AG10803 (cell line): Measurements from ENCODE around the gene CNOT10.

Source experiments
- DNase-seq: peaks from one replicate; pipeline ENCODE4 v3.0.0; 2010; ENCODE audit warnings: low read depth
- H3K4me3 ChIP-seq: 2 replicates; pipeline ENCODE4 v1.5.1; 2011; ENCODE audit warnings: mild to moderate bottlenecking, low read length, control low read depth
- TF ChIP-seq, protein P1 (sequence below): conservative IDR thresholded peaks from 2 replicates; pipeline ENCODE4 v1.5.1; 2011; ENCODE audit warnings: mild to moderate bottlenecking, low read length, control low read depth, inconsistent platforms

CNOT10 gene

DNA sequence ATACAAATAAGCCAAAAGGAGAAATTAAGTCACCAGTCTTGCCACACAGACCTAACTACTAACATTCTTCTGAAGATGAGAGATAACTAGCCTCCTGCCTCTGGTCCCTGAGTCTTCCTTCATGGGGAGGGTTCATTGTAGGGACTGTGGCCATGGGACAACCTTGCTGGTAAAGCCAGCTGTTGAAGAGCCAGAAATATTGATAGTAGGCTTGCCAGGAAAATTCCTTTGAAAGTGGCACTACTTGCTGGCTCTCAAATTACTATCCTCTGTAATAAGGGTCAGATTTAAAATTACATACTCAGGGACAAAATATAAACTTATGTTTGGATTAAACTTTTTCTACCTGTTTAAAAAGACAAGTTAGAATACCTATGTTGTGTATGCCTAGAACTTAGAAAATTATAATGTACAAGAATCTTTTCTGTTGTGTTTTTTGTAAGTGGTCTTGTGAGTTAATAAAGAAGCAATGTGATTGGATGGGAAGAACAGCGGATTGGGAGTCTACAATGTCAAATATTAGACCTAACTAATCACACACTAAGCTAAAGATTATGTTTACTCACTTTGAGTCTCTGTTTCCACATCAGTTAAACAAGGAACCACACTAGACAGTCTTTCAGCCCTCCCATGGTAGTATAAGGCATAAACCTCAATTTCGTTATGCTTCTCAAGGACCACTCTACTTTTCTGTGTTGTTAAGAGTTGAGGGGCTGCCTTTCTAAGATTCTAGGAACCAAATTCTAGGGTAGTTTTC, 72.8 kb downstream of the CNOT10 start:
- H3K4me3 ChIP-seq: no peak overlapping the region
- DNase-seq: no peak
- TF ChIP-seq, protein P1, sequence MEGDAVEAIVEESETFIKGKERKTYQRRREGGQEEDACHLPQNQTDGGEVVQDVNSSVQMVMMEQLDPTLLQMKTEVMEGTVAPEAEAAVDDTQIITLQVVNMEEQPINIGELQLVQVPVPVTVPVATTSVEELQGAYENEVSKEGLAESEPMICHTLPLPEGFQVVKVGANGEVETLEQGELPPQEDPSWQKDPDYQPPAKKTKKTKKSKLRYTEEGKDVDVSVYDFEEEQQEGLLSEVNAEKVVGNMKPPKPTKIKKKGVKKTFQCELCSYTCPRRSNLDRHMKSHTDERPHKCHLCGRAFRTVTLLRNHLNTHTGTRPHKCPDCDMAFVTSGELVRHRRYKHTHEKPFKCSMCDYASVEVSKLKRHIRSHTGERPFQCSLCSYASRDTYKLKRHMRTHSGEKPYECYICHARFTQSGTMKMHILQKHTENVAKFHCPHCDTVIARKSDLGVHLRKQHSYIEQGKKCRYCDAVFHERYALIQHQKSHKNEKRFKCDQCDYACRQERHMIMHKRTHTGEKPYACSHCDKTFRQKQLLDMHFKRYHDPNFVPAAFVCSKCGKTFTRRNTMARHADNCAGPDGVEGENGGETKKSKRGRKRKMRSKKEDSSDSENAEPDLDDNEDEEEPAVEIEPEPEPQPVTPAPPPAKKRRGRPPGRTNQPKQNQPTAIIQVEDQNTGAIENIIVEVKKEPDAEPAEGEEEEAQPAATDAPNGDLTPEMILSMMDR: no peak

DNA sequence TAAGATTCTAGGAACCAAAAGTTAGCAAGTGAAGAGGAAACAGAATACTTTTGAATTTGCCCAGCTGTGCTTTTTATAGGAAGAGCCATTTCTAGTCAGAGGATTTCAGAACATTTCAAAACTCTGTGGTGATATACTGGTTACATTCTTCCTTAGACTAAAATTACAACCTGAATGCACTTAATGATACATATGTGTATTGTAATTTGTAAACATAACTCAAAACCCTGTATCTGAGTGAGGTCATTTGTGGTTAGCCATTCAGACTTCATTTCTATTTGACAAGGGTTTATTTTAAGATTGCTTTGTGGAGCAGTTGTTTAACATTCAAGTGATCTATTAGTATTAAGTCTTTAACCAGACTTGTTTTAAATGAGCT, 73.4 kb downstream of the CNOT10 start:
- no peak overlapping the region for H3K4me3 ChIP-seq
- DNase-seq: peak; percentile 13
- TF ChIP-seq, protein P1: no peak

DNA sequence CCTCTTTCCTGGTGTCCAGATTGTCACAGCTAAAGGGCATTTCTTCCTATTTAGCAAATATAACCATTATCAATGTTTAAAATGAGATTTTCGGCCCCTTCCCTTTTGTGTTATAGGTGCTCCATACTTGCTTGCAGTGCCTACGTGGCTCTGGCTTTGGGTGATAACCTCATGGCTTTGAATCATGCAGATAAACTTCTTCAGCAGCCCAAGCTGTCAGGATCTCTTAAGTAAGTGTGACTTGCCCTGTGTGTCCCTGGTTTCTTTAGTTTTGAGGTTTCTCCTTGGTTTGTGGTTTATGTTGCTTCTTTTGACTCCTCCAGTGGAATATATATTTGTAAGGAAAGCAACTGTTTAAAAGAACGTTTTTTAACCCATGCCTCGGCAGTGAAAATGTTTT, 74.4 kb downstream of the CNOT10 start:
- no peak overlapping the region for H3K4me3 ChIP-seq
- TF ChIP-seq, protein P1: no peak
- no peak for DNase-seq

DNA sequence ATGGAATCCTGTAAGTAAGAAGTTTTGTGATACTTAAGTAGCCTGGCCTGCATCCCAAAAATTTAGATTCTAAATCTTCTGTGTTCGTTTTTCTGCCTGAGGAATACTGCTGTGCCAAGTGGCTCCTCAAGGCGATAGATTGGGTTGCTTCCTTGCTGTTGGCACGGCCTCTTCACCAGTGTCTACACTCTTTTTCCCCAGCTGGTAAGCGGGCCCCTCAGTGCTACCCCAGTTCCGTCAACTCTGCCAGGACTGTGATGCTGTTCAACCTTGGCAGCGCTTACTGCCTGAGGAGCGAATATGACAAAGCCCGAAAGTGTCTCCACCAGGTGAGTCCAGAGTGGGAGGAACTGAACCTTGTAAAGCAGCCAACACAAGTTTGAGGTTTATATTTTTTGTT, 79.5 kb downstream of the CNOT10 start:
- DNase-seq: no peak
- H3K4me3 ChIP-seq: no peak overlapping the region
- TF ChIP-seq, protein P1: no peak

DNA sequence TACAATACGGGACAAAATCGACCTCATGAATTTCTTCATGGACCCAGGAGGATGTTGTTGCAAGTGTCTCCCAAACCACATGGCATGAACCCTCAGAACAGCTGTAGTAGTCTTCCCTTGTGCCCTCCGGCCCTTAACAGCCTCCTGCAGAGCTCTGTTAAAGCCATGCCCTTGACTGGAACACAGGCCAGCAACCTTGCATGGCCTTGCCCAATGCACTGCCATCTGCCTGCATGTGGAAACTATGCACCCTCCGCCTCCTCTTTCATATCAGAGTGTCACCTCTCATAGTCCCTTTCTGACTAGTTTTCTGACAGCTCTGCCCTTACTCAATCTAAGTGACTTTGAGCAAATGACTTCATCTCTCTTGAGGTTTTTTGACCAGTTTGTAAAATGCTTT, 93.4 kb downstream of the CNOT10 start:
- H3K4me3 ChIP-seq: no peak overlapping the region
- DNase-seq: no peak
- TF ChIP-seq, protein P1: no peak

DNA sequence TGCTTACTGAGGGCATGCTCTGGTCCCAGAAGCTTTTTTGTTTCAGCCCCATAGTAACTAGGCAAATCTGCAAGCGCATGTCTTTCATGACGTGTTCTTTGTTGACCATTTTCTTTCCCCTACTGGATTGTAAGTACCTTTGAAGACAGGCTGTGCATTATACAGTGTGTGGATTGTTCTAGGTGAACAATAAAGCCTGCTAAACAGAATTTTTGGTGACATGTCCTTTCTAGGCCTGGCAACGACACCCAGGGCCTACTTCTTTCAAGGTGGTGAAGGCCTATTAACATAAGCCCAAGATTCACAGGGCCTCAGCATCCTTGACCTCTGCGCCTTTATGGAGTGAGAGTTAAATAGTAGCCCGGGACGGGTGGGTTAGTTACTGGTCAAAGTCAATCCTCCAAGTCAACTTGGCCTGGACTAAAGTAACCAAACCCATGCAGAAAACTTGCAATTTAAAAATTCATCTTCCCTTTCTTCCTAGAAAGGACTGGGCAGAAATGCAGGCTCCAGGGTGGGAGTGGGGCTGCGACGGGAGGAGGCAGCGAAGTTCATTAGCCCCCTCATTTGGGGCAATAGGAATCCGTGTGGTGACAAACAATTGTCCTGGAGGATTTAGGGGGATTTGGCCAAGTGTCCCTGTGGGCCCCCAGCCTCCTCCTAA, 95.2 kb downstream of the CNOT10 start:
- TF ChIP-seq, protein P1: no peak
- no peak for DNase-seq
- peak overlapping the region; percentile 71; the same call in 1 of the 2 replicates for H3K4me3 ChIP-seq

DNA sequence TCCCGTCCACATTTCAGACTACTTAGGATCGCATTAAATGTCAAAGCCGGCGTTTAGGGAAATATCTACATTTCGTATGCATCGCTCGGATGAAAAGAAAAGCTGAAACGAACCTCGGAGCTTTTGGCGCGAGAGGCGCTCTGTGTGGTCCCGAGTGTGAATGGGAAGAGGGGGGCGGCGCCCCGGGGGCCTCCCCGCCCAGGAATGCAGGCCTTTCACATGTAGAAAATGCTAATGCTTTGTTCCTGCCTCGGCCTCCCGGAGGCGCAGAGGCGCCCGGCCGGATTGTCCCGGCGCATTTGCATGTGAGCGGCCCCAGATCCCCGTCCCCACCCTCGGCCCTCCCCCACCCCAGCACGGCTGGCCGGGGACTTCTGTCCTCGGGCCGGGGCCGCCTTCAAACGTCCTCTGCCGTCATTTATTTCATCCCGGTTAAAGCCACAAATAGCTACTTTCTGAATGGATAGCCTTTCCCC, 95.8 kb downstream of the CNOT10 start:
- TF ChIP-seq, protein P1: peak; percentile 17; the same call in 1 of the 2 replicates
- DNase-seq: peak; percentile 27
- H3K4me3 ChIP-seq: peak overlapping the region; percentile 71
